Muscle of arm (tissue), 14 donors: ENCODE data around the gene CDH7. TPM values are rescaled to one million over a fixed set of nuclear protein-coding genes. Genes with fewer than 3 reads are reported as not detected.

Experiments used
- DNase-seq: peaks from one replicate; pipeline ENCODE4 v3.0.0-alpha.2; 2013
- long read RNA-seq, 11 donors: transcript quantifications; one replicate each; lab custom pipeline, GENCODE V29; 2026
- polyA plus RNA-seq, 12 donors: library from polyadenylated mRNA; unstranded; fragments of 120-200 nt; gene quantifications; one replicate each; pipeline ENCODE4 v1.2.1, GENCODE V29; 2013; ENCODE audit not compliant: insufficient read length in 12 of 12

The CDH7 gene
- 1 to 10 TPM in 2 of 12 donors, under 1 TPM in 8, not detected in 2; 0.44 to 2.3 (median 0.78) TPM for polyA plus RNA-seq
- long read RNA-seq, donor 1 = 0 reads
- long read RNA-seq, donor 2 = 0 reads
- long read RNA-seq, donor 3 = 0 reads
- long read RNA-seq, donor 4 = 0 reads
- long read RNA-seq, donor 5 = 0 reads
- long read RNA-seq, donor 6 = 0 reads
- long read RNA-seq, donor 7 = 0 reads
- long read RNA-seq, donor 8 = 0 reads
- long read RNA-seq, donor 9 = 0 reads
- long read RNA-seq, donor 10, full-length matches to known transcripts = 2 of 2 reads
- long read RNA-seq, donor 10, partial matches to known transcripts = 0 of 2 reads
- long read RNA-seq, donor 10, other reads (novel, unspliced or antisense) = 0 of 2 reads
- long read RNA-seq, donor 11 = 0 reads

- DNase-seq = peak; percentile 26
Measured at GRCh38 chr18:65750389-65751154, at the start of gene CDH7. Gene CDH7, plus strand, starts transcription at chr18:65751012. Its CDS starts 11,831 bp downstream, at chr18:65762843.

DNA sequence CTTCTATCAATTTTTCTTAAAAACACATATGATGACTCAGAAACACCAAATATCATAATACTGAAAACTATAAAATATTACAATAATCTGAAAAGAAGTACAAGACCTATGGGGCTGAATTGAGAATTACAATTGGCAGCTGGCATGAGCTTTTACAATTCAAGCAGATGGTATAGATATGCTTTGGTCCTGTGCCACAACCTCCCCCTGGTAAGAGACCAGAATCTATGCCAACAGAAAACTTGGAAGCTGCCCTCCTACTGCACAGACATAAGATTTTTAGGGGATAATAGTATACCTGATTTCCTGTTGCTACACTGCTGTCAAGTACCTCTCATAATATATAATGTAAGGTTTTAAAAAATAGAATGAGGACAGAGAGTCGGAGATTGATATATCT lies 46.8 kb upstream of the CDH7 start:
- no peak for DNase-seq

DNA sequence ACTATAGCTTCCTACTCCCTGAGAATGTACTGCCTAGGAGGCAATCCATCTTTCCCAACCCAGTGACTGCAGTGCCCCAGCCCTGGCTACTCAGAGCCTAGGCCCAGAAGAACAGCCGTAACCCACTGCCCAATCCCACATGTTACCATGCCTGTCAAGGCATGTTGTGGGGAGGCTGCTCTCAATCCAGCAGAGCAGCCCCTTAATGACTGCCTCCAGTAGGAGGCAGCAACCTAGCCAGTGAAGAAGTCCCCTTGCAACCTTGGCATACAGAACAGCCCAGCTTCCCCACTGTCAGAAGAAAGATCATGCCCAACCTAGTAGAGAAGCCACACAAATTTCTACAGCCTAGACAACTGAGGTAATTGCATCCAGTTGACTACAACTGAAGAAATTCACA lies 44.2 kb upstream of the CDH7 start:
- no peak for DNase-seq

DNA sequence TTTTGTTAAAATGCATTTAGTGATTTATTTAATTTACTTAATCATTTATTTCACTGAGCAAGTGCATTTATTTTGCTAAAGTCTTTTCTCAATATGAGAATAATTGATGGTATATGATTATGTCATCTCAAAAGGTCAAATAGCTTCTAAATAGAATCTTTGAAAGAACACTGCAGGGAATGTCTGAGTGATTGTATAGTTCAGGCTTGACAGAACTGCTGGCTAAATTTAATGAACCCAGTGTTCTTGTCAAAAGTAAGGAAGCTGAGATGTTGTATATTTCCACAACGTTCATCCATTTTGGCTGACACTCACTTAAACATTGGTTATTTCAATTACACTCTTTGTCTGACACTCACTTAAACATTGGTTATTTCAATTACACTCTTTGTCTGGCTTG lies 39.3 kb upstream of the CDH7 start:
- DNase-seq = no peak

DNA sequence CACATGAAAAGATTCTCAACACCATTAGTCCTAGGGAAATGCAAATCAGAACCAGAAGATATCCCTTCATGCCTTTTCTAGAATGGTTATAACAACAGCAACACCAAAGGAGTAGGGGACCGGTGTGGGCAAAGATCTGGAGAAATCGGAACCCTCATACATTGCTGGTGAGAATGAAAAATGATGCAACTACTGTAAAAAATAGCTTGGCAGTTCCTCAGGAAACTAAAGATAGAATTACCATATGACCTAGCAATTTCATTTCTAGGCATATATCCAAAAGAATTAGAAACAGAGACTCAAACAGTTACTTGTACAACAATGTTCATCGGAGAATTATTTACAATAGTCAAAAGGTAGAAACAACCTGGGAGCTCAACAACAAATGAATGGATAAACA lies 29.2 kb upstream of the CDH7 start:
- no peak for DNase-seq

GRCh38 chr18:65725251-65726050 lies 25.4 kb upstream of the CDH7 start:
- DNase-seq = no peak

GRCh38 chr18:65735155-65735554 lies 15.7 kb upstream of the CDH7 start:
- DNase-seq = no peak

DNA sequence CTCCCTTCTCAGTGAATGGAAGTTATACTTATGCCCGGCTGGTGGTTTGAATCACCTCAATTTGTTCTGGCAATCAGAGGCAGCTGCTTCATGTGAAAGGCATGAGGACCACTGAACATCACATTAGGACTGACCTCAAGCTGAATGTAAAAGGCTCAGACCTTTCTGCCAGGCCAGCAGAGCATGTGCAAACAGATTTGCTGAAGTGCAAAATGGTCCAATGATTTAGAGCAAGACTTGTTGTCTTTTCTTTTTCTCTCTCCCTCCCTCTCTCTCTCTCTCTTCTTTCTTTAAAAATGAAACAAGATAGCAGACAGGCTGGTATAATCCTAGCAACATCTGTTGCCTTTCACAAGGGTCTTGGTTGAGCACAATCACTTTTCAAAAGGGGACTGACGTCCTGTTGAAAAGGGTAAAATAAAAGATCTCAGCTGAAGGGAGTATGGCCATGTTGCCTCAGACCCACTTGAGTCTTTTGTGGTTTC lies 13.3 kb upstream of the CDH7 start:
- DNase-seq = no peak

DNA sequence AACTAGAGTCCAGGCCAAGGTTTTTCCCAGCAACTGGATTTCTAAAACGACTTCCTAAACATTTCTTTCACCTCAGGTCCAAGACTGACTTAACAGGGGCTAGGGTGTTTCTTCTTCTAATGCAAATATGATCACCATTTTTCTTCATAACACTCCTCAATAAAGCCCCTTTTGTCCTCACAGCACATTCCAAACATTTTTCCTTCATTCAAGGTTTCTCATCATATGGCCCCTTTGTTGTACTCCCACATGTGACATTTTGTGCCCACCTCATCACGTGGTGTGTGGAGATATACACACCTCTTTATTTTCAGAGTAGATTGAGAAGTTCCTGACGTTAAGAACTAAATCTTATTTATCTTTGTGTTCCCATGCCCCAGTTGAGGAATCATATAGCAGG lies 3.9 kb upstream of the CDH7 start:
- no peak for DNase-seq

DNA sequence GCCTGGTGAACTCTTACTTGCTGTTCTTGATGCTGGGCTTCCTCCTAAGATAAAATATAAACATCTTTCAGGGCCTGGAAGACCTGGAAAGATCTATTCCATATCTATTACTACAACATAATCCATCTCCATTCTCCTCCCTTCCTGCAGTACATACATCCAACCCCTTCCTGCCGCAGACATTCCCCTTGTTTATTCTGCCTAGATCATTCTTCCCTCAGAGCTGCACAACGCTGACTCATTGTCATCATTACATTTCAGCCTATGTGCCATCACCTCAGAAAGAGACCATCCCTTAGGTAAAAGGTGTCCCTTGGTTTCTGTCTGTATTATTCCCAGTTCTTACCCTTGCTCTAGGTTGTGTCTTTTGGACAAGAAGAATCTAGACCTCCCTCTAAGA lies 2.5 kb upstream of the CDH7 start:
- no peak for DNase-seq

- no peak for DNase-seq
Measured at GRCh38 chr18:65749841-65750240, 971 bp upstream of the CDH7 start.

GRCh38 chr18:65751155-65752085 lies 608 bp downstream of the CDH7 start:
- no peak for DNase-seq

- DNase-seq = no peak
Measured at GRCh38 chr18:65752625-65753325, 2.0 kb downstream of the CDH7 start.

- no peak for DNase-seq
Measured at GRCh38 chr18:65753520-65753919, 2.7 kb downstream of the CDH7 start.

- no peak for DNase-seq
Measured at GRCh38 chr18:65754121-65754520, 3.3 kb downstream of the CDH7 start.

- no peak for DNase-seq
Measured at GRCh38 chr18:65755616-65756015, 4.8 kb downstream of the CDH7 start.

GRCh38 chr18:65760457-65760856 lies 9.6 kb downstream of the CDH7 start:
- no peak for DNase-seq

GRCh38 chr18:65761636-65762295 lies 11.0 kb downstream of the CDH7 start:
- DNase-seq = no peak

DNA sequence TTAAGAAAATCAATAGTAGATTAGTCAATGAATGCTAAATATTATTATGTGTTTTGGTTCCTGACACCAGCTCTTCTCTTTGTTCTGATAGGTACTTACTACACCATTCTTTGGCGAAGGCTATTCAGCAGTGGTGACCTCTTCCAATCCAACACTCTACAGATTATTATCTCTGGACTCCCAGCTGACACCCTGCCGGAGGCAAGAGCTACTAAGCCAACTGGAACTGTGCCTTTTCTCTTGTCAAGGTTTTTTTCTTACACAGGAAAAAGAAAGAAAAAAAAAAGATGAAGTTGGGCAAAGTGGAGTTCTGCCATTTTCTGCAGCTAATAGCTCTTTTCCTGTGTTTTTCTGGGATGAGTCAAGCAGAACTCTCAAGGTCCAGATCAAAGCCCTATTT lies 11.7 kb downstream of the CDH7 start:
- DNase-seq = no peak

DNA sequence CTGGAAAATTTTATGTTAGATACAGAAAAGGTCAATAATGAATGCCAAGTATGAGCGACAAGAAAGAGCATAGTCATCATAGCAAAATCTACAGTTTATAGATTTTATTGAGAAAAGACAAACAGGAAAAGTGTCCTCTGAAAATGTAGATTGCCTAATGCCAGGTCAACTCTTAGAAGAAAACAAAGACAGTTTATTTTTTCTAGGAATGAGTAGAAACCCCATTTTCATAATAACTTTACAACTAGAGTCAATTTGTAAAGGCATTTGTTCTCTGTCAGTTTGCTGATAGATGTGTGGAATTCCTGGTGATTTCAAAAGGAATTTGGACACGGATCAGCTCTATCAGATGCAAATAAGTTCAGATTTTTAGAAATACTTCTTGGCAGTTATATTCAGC lies 16.6 kb downstream of the CDH7 start:
- DNase-seq = no peak
